Hepatocyte (in vitro differentiated cells): ENCODE data around the gene PDGFD. TPM values are rescaled to one million over a fixed set of nuclear protein-coding genes. Genes with fewer than 3 reads are reported as not detected.

Experiments
- DNase-seq: peaks from one replicate; pipeline ENCODE4 v3.0.0-alpha.2; 2016; ENCODE audit warnings: low spot score
- H2AFZ ChIP-seq: fragments of 200-600 bp; sonication (generic); 2 replicates; pipeline ENCODE4 v1.6.0; 2016; ENCODE audit warnings: antibody characterized with exemption, mild to moderate bottlenecking
- H3K27ac ChIP-seq: fragments of 200-600 bp; sonication (generic); 2 replicates; pipeline ENCODE4 v1.5.1; 2016; ENCODE audit warnings: mild to moderate bottlenecking
- H3K27me3 ChIP-seq: fragments of 200-600 bp; sonication (generic); 2 replicates; pipeline ENCODE4 v1.6.1; 2016
- H3K36me3 ChIP-seq: fragments of 200-600 bp; sonication (generic); replicated peaks from 2 replicates; pipeline ENCODE4 v1.5.1; 2016; ENCODE audit warnings: low read depth; ENCODE audit not compliant: insufficient read depth
- H3K4me1 ChIP-seq: fragments of 200-600 bp; sonication (generic); 2 replicates; pipeline ENCODE4 v1.5.1; 2016; ENCODE audit warnings: mild to moderate bottlenecking, moderate library complexity; ENCODE audit not compliant: insufficient read depth
- H3K4me2 ChIP-seq: fragments of 200-600 bp; sonication (generic); 2 replicates; pipeline ENCODE4 v1.6.0; 2016
- H3K4me3 ChIP-seq: fragments of 200-600 bp; sonication (generic); 2 replicates; pipeline ENCODE4 v1.5.1; 2016; ENCODE audit warnings: mild to moderate bottlenecking
- H3K79me2 ChIP-seq: fragments of 200-600 bp; sonication (generic); 2 replicates; pipeline ENCODE4 v1.6.0; 2017; ENCODE audit warnings: mild to moderate bottlenecking
- H3K9me2 ChIP-seq: fragments of 200-600 bp; sonication (generic); replicated peaks from 2 replicates; pipeline ENCODE4 v1.6.0; 2017; ENCODE audit warnings: mild to moderate bottlenecking; ENCODE audit not compliant: insufficient read depth
- H3K9me3 ChIP-seq: fragments of 200-600 bp; sonication (generic); 2 replicates; pipeline ENCODE4 v1.5.1; 2016; ENCODE audit warnings: low read depth, mild to moderate bottlenecking
- H4K20me1 ChIP-seq: fragments of 200-600 bp; sonication (generic); 2 replicates; pipeline ENCODE4 v1.6.0; 2016; ENCODE audit warnings: mild to moderate bottlenecking; ENCODE audit not compliant: insufficient read depth, poor library complexity, severe bottlenecking
- CTCF ChIP-seq: fragments of 200-600 bp; sonication (generic); IDR thresholded peaks from 2 replicates; pipeline ENCODE4 v1.5.1; 2016; ENCODE audit warnings: antibody characterized with exemption, mild to moderate bottlenecking; ENCODE audit not compliant: poor library complexity
- EZH2 ChIP-seq: fragments of 200-600 bp; sonication (generic); IDR thresholded peaks from 2 replicates; pipeline ENCODE4 v1.6.1; 2016; ENCODE audit warnings: antibody characterized with exemption, mild to moderate bottlenecking, borderline replicate concordance
- EZH2phosphoT487 ChIP-seq: fragments of 200-600 bp; sonication (generic); IDR thresholded peaks from one replicate; pipeline ENCODE4 v1.6.1; 2018; ENCODE audit warnings: antibody characterized with exemption, mild to moderate bottlenecking, low read depth, moderate library complexity; ENCODE audit not compliant: unreplicated experiment, severe bottlenecking
- WGBS: methylation state at CpG from one replicate; pipeline ENCODE4 v1.1.6; 2016; ENCODE audit warnings: low lambda C conversion rate; ENCODE audit errors: missing lambda C conversion rate; 5-methylcytosine and 5-hydroxymethylcytosine counted together
- polyA plus RNA-seq: library from polyadenylated mRNA; unstranded; fragments of >200 nt; fragmentation: Nextera tagmentation; extraction: Ambion mirVana; gene quantifications from 2 replicates; pipeline ENCODE4 v1.2.1, GENCODE V29; 2016
- total RNA-seq: library from RNA; depleted of rRNA; stranded (reverse); fragments of >200 nt; gene quantifications from 2 replicates; pipeline ENCODE4 v1.2.3, GENCODE V29; 2014

PDGFD gene
- total and polyA plus RNA-seq, 2 experiments from 2014 or later: 17.3 to 29.6 TPM

GRCh38 chr11:104043678-104044239 lies 120.2 kb downstream of the PDGFD start:
- WGBS: 75% methylated on average over 6 of the region's 6 CpGs
- H3K36me3 ChIP-seq: no peaks in the 10 kb centered on the region
- no peak overlapping the region for H3K4me3 ChIP-seq
- no peak for TF ChIP-seq EZH2
- TF ChIP-seq EZH2phosphoT487: no peak
- DNase-seq: no peak
- peaks cover 7% of the 10 kb centered on the region for H3K4me1 ChIP-seq
- H3K79me2 ChIP-seq: no peaks in the 10 kb centered on the region
- H3K9me3 ChIP-seq: no peaks in the 10 kb centered on the region
- no peak overlapping the region for H2AFZ ChIP-seq
- no peaks in the 10 kb centered on the region for H4K20me1 ChIP-seq
- H3K27me3 ChIP-seq: no peaks in the 10 kb centered on the region
- peak overlapping the region; percentile 32 for H3K27ac ChIP-seq
- H3K9me2 ChIP-seq: no peaks in the 10 kb centered on the region
- H3K4me2 ChIP-seq: no peak overlapping the region

- H3K4me2 ChIP-seq: no peak overlapping the region
- no peaks in the 10 kb centered on the region for H3K79me2 ChIP-seq
- no peaks in the 10 kb centered on the region for H3K36me3 ChIP-seq
- no peaks in the 10 kb centered on the region for H3K27me3 ChIP-seq
- H3K4me3 ChIP-seq: no peak overlapping the region
- peak overlapping the region; percentile 32 for H3K27ac ChIP-seq
- 29% methylated on average over 4 of the region's 4 CpGs for whole genome bisulfite sequencing
- H2AFZ ChIP-seq: no peak overlapping the region
- peak; percentile 52 for DNase-seq
- H4K20me1 ChIP-seq: no peaks in the 10 kb centered on the region
- peaks cover 7% of the 10 kb centered on the region for H3K4me1 ChIP-seq
- no peaks in the 10 kb centered on the region for H3K9me3 ChIP-seq
- TF ChIP-seq EZH2phosphoT487 (no peak), EZH2 (no peak), CTCF (no peak)
- H3K9me2 ChIP-seq: no peaks in the 10 kb centered on the region
Measured at GRCh38 chr11:104043142-104043541, 120.8 kb downstream of the PDGFD start.

GRCh38 chr11:104041792-104042191 lies 122.2 kb downstream of the PDGFD start:
- no peaks in the 10 kb centered on the region for H3K9me3 ChIP-seq
- no peaks in the 10 kb centered on the region for H3K9me2 ChIP-seq
- H3K27me3 ChIP-seq: no peaks in the 10 kb centered on the region
- no peaks in the 10 kb centered on the region for H3K36me3 ChIP-seq
- no peak overlapping the region for H3K27ac ChIP-seq
- no peaks in the 10 kb centered on the region for H4K20me1 ChIP-seq
- H3K4me1 ChIP-seq: peaks cover 7% of the 10 kb centered on the region
- no peaks in the 10 kb centered on the region for H3K79me2 ChIP-seq
- no peak for TF ChIP-seq EZH2
- no peak overlapping the region for H3K4me2 ChIP-seq
- no peak overlapping the region for H3K4me3 ChIP-seq
- WGBS: 82% methylated on average over 2 of the region's 2 CpGs
- H2AFZ ChIP-seq: no peak overlapping the region
- no peak for DNase-seq

GRCh38 chr11:104036995-104037394 lies 127.0 kb downstream of the PDGFD start:
- Histone ChIP-seq H3K36me3 (no peaks in the 10 kb centered on the region), H3K4me3 (no peak overlapping the region), H2AFZ (no peak overlapping the region), H3K9me3 (no peaks in the 10 kb centered on the region), H3K27ac (no peak overlapping the region), H3K27me3 (no peaks in the 10 kb centered on the region), H3K9me2 (no peaks in the 10 kb centered on the region), H3K4me1 (peaks cover 5% of the 10 kb centered on the region), H4K20me1 (no peaks in the 10 kb centered on the region), H3K79me2 (no peaks in the 10 kb centered on the region), H3K4me2 (no peak overlapping the region)
- TF ChIP-seq EZH2 (no peak), CTCF (no peak), EZH2phosphoT487 (no peak)
- 90% methylated on average over 21 of the region's 21 CpGs for WGBS
- DNase-seq: no peak
